K562 (cell line): ENCODE measurements around the gene SIGMAR1.

Source experiments
- CREB1 ChIP-seq, 2 experiments: sonication (generic) in 1 of 2; formaldehyde crosslinking in 1 of 2; IDR thresholded peaks; 2 replicates each; pipeline versions ENCODE4 v1.6.1 to v1.8.0; 2012 to 2022; ENCODE audit warnings: inconsistent platforms in 1 of 2, mild to moderate bottlenecking in 1 of 2, missing genetic modification reagents in 1 of 2, moderate library complexity in 1 of 2
- EZH2 ChIP-seq: IDR thresholded peaks from 2 replicates; pipeline ENCODE4 v1.6.1; 2012; ENCODE audit warnings: low read depth, mild to moderate bottlenecking, inconsistent platforms, low read length, borderline replicate concordance
- HDGF ChIP-seq: fragments of 450-650 bp; IDR thresholded peaks from 2 replicates; pipeline ENCODE4 v1.6.1; 2016
- ZNF143 ChIP-seq: sonication (generic); formaldehyde crosslinking; IDR thresholded peaks from 2 replicates; pipeline ENCODE4 v1.9.0; 2022; ENCODE audit warnings: mild to moderate bottlenecking, missing genetic modification reagents
- TF ChIP-seq, protein P1 (sequence below): sonication (generic); formaldehyde crosslinking; IDR thresholded peaks from 2 replicates; pipeline ENCODE4 v1.8.0; 2022; ENCODE audit warnings: missing genetic modification reagents, mild to moderate bottlenecking, borderline replicate concordance
- TF ChIP-seq, protein P2 (sequence below): sonication (generic); formaldehyde crosslinking; IDR thresholded peaks from 2 replicates; pipeline ENCODE4 v1.5.0; 2020; ENCODE audit warnings: missing genetic modification reagents

DNA sequence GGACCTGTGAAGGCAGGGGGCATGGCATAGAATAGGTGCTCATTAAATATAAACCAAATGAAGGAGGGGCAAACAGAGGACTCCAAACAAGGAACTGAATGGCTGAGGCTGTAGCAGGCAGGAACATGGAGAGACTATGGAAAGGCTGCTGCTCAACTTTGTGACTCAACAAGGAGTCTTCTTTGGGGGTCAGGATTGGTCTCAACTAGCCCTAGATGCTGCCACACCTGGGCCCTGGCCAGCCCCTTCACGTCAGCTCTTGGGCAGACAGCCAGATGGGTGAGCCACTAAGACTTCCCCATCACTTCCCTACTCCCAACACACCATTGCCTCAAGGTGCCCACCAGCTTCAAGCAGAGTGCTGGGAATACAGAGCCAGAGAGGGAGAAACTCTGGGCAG is 36.7 kb downstream of the SIGMAR1 start:
- TF ChIP-seq, protein P1, sequence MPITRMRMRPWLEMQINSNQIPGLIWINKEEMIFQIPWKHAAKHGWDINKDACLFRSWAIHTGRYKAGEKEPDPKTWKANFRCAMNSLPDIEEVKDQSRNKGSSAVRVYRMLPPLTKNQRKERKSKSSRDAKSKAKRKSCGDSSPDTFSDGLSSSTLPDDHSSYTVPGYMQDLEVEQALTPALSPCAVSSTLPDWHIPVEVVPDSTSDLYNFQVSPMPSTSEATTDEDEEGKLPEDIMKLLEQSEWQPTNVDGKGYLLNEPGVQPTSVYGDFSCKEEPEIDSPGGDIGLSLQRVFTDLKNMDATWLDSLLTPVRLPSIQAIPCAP (CRISPR knock-in tag): no peak
- no peak for TF ChIP-seq CREB1 (IDR thresholded peaks at IDR 0.05)
- TF ChIP-seq CREB1 (CRISPR knock-in tag; IDR thresholded peaks at IDR 0.05): no peak
- no peak for TF ChIP-seq HDGF
- TF ChIP-seq ZNF143 (CRISPR knock-in tag): no peak
- TF ChIP-seq, protein P2, sequence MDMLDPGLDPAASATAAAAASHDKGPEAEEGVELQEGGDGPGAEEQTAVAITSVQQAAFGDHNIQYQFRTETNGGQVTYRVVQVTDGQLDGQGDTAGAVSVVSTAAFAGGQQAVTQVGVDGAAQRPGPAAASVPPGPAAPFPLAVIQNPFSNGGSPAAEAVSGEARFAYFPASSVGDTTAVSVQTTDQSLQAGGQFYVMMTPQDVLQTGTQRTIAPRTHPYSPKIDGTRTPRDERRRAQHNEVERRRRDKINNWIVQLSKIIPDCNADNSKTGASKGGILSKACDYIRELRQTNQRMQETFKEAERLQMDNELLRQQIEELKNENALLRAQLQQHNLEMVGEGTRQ (CRISPR knock-in tag): no peak
- no peak for TF ChIP-seq EZH2
